ENCODE data around the gene RNASET2.

DNA sequence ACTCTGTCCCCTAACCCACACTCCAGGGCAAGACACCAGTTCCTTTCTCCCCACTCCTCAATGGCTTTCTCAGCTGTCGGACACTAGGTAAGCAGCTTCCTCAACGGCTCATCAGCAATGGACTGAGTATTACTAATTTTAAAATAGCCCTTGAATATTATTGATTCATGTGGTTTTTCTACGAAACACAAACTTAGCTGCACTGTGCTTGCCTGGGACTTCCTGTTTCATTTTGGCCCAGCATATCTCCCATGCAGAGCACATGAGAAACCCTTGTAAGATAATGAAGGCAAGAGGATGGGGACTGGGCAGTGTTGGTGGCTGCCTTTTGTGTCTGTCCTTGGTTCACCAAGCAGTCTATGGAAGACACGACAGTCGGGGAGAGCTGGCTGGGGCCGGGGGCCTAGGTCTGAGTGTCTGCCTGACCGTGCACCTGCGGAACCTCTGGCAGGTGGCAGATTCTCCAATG, 48.9 kb downstream of the RNASET2 start:
- TF ChIP-seq, protein P1, sequence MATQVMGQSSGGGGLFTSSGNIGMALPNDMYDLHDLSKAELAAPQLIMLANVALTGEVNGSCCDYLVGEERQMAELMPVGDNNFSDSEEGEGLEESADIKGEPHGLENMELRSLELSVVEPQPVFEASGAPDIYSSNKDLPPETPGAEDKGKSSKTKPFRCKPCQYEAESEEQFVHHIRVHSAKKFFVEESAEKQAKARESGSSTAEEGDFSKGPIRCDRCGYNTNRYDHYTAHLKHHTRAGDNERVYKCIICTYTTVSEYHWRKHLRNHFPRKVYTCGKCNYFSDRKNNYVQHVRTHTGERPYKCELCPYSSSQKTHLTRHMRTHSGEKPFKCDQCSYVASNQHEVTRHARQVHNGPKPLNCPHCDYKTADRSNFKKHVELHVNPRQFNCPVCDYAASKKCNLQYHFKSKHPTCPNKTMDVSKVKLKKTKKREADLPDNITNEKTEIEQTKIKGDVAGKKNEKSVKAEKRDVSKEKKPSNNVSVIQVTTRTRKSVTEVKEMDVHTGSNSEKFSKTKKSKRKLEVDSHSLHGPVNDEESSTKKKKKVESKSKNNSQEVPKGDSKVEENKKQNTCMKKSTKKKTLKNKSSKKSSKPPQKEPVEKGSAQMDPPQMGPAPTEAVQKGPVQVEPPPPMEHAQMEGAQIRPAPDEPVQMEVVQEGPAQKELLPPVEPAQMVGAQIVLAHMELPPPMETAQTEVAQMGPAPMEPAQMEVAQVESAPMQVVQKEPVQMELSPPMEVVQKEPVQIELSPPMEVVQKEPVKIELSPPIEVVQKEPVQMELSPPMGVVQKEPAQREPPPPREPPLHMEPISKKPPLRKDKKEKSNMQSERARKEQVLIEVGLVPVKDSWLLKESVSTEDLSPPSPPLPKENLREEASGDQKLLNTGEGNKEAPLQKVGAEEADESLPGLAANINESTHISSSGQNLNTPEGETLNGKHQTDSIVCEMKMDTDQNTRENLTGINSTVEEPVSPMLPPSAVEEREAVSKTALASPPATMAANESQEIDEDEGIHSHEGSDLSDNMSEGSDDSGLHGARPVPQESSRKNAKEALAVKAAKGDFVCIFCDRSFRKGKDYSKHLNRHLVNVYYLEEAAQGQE (IDR thresholded peaks at IDR 0.05; ENCODE audit: insufficient replicate concordance, low read depth): no peak
- TF ChIP-seq, protein P2, sequence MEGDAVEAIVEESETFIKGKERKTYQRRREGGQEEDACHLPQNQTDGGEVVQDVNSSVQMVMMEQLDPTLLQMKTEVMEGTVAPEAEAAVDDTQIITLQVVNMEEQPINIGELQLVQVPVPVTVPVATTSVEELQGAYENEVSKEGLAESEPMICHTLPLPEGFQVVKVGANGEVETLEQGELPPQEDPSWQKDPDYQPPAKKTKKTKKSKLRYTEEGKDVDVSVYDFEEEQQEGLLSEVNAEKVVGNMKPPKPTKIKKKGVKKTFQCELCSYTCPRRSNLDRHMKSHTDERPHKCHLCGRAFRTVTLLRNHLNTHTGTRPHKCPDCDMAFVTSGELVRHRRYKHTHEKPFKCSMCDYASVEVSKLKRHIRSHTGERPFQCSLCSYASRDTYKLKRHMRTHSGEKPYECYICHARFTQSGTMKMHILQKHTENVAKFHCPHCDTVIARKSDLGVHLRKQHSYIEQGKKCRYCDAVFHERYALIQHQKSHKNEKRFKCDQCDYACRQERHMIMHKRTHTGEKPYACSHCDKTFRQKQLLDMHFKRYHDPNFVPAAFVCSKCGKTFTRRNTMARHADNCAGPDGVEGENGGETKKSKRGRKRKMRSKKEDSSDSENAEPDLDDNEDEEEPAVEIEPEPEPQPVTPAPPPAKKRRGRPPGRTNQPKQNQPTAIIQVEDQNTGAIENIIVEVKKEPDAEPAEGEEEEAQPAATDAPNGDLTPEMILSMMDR (IDR thresholded peaks at IDR 0.05; ENCODE audit: insufficient read depth, low read length): no peak

All from HL-60 (cell line).